Kidney epithelial cell (primary cell): ENCODE results near the gene CHST11. TPM values are rescaled to one million over a fixed set of nuclear protein-coding genes. Genes with fewer than 3 reads are reported as not detected.

Experiments
- DNase-seq: peaks from one replicate; pipeline ENCODE4 v3.0.0-alpha.2; 2010; ENCODE audit warnings: low read depth
- H3K27me3 ChIP-seq: 2 replicates; pipeline ENCODE4 v1.6.0; 2011; ENCODE audit warnings: low read length; ENCODE audit not compliant: control insufficient read depth, insufficient read depth
- H3K36me3 ChIP-seq: 2 replicates; pipeline ENCODE4 v1.5.1; 2011; ENCODE audit warnings: low read length; ENCODE audit not compliant: control insufficient read depth, insufficient read depth
- H3K4me3 ChIP-seq: 2 replicates; pipeline ENCODE4 v1.5.1; 2011; ENCODE audit warnings: low read depth, mild to moderate bottlenecking, control low read depth, low read length
- CTCF ChIP-seq: IDR thresholded peaks from 2 replicates; pipeline ENCODE4 v1.5.1; 2011; ENCODE audit warnings: mild to moderate bottlenecking, moderate library complexity, low read length, control low read depth, inconsistent platforms; ENCODE audit not compliant: insufficient read depth, poor library complexity, severe bottlenecking
- total RNA-seq: library from RNA; depleted of rRNA; stranded (reverse); fragments of >200 nt; gene quantifications from 2 replicates; pipeline ENCODE4 v1.2.3, GENCODE V29; 2015

The CHST11 gene
- total RNA-seq, 1 donor from 2014 or later = 32.6 TPM

- Histone ChIP-seq H3K36me3 (no peaks in the 10 kb centered on the region), H3K27me3 (no peaks in the 10 kb centered on the region), H3K4me3 (no peak overlapping the region)
- peak; percentile 93 for DNase-seq
- TF ChIP-seq CTCF = no peak
Observed at GRCh38 chr12:104604070-104604994, 147.6 kb downstream of the CHST11 start.

- H3K4me3 ChIP-seq = no peak overlapping the region
- no peak for TF ChIP-seq CTCF
Observed at GRCh38 chr12:104604995-104605675, 148.4 kb downstream of the CHST11 start.

GRCh38 chr12:104605685-104606084 lies 148.9 kb downstream of the CHST11 start:
- no peak overlapping the region for H3K4me3 ChIP-seq
- no peak for DNase-seq
- no peak for TF ChIP-seq CTCF
- no peaks in the 10 kb centered on the region for H3K36me3 ChIP-seq
- no peaks in the 10 kb centered on the region for H3K27me3 ChIP-seq

More at GRCh38 chr12:104604995-104605675, 148.4 kb downstream of the CHST11 start:
- no peak for DNase-seq
- Histone ChIP-seq H3K36me3 (no peaks in the 10 kb centered on the region), H3K27me3 (no peaks in the 10 kb centered on the region)

DNA sequence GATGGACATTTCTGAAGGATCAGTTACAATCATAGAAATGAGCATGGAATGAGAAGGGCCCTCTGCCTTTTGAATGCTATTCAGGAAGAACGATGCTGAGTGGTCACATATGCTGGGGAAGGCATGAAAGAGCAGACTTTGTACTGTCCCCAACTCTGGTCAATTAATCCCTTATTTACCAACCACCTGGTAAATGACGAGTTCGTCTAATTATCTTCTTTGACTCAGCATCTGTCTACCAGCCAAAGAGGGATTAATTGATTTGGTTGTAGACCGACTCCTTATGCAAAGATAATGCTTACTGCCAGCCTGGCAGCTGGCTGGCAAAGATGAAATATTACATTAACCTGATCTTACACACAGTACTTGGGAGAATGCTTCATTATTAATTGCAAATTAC lies 152.2 kb downstream of the CHST11 start:
- Histone ChIP-seq H3K4me3 (no peak overlapping the region), H3K27me3 (no peaks in the 10 kb centered on the region), H3K36me3 (no peaks in the 10 kb centered on the region)
- DNase-seq = no peak
- TF ChIP-seq CTCF = no peak

DNA sequence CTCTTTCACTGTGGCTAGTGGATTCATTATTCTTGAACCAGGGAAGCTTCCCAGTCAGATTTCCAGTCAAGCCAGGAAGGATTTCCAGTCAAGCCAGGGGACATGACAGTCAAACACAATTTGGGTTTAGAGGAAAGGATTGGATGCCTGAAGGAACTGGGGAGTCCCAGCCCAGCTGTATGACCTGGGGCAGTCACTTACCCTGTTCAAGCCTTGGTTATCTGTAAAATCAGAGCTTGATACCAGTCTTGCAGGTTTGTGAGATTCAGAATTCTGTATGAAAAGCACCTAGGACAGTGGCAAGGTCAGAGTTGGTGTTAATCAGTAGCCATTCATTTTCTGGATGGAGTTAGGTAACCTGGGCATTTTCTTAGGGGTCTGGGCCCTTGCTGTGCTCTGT lies 152.7 kb downstream of the CHST11 start:
- no peak for TF ChIP-seq CTCF
- Histone ChIP-seq H3K36me3 (no peaks in the 10 kb centered on the region), H3K4me3 (no peak overlapping the region), H3K27me3 (no peaks in the 10 kb centered on the region)
- DNase-seq = no peak
